Astrocyte (in vitro differentiated cells and primary cell): ENCODE results near the gene TIRAP. TPM values are rescaled to one million over a fixed set of nuclear protein-coding genes. Genes with fewer than 3 reads are reported as not detected.

Experiments
- DNase-seq: peaks from one replicate; pipeline ENCODE4 v3.0.0-alpha.2; 2010; ENCODE audit warnings: low read depth
- FAIRE-seq: peaks from 2 replicates; lab custom pipeline; 2011; peaks lifted over from hg19 to GRCh38; lab: Jason Lieb, UNC
- H2AFZ ChIP-seq: 2 replicates; pipeline ENCODE4 v1.6.0; 2012; ENCODE audit warnings: low read depth, low read length, inconsistent platforms
- H3K27ac ChIP-seq: 2 replicates; pipeline ENCODE4 v1.5.1; 2011; ENCODE audit warnings: low read depth, low read length, inconsistent platforms
- H3K27me3 ChIP-seq: 2 replicates; pipeline ENCODE4 v1.6.0; 2011; ENCODE audit warnings: low read length, inconsistent platforms; ENCODE audit not compliant: insufficient read depth
- H3K36me3 ChIP-seq: 2 replicates; pipeline ENCODE4 v1.5.1; 2011; ENCODE audit warnings: low read length, inconsistent platforms; ENCODE audit not compliant: insufficient read depth
- H3K4me1 ChIP-seq: 2 replicates; pipeline ENCODE4 v1.5.1; 2011; ENCODE audit warnings: low read length, inconsistent platforms; ENCODE audit not compliant: insufficient read depth
- H3K4me2 ChIP-seq: 2 replicates; pipeline ENCODE4 v1.6.0; 2012; ENCODE audit warnings: low read length, inconsistent platforms
- H3K4me3 ChIP-seq: 2 replicates; pipeline ENCODE4 v1.5.1; 2011; ENCODE audit warnings: low read depth, mild to moderate bottlenecking, low read length, inconsistent platforms; ENCODE audit not compliant: insufficient read depth
- H3K79me2 ChIP-seq: 2 replicates; pipeline ENCODE4 v1.6.0; 2012; ENCODE audit warnings: mild to moderate bottlenecking, low read length, inconsistent platforms; ENCODE audit not compliant: insufficient read depth
- H3K9ac ChIP-seq: 2 replicates; pipeline ENCODE4 v1.6.0; 2012; ENCODE audit warnings: mild to moderate bottlenecking, low read length, inconsistent platforms
- H3K9me3 ChIP-seq: 2 replicates; pipeline ENCODE4 v1.5.1; 2012; ENCODE audit warnings: low read depth, mild to moderate bottlenecking, low read length, inconsistent platforms; ENCODE audit not compliant: insufficient read depth
- H4K20me1 ChIP-seq: 2 replicates; pipeline ENCODE4 v1.6.0; 2012; ENCODE audit warnings: low read length, inconsistent platforms; ENCODE audit not compliant: insufficient read depth
- H3K27ac Mint-ChIP-seq: one replicate; pipeline ENCODE4 v1.8.0; 2021; ENCODE audit warnings: mild to moderate bottlenecking, mixed read lengths; ENCODE audit not compliant: unreplicated experiment
- H3K27me3 Mint-ChIP-seq: one replicate; pipeline ENCODE4 v1.8.0; 2021; ENCODE audit warnings: low read depth, mixed read lengths; ENCODE audit not compliant: unreplicated experiment
- H3K36me3 Mint-ChIP-seq: one replicate; pipeline ENCODE4 v1.8.0; 2021; ENCODE audit warnings: low read depth, mixed read lengths; ENCODE audit not compliant: unreplicated experiment
- H3K4me1 Mint-ChIP-seq: one replicate; pipeline ENCODE4 v1.8.0; 2021; ENCODE audit warnings: low read depth, mixed read lengths; ENCODE audit not compliant: unreplicated experiment
- H3K4me3 Mint-ChIP-seq: one replicate; pipeline ENCODE4 v1.8.0; 2021; ENCODE audit warnings: mild to moderate bottlenecking, moderate library complexity, mixed read lengths; ENCODE audit not compliant: unreplicated experiment
- H3K9me3 Mint-ChIP-seq: one replicate; pipeline ENCODE4 v1.8.0; 2021; ENCODE audit warnings: mild to moderate bottlenecking, mixed read lengths; ENCODE audit not compliant: unreplicated experiment
- EZH2 ChIP-seq: IDR thresholded peaks from 2 replicates; pipeline ENCODE4 v1.6.1; 2012; ENCODE audit warnings: mild to moderate bottlenecking, low read length, inconsistent platforms; ENCODE audit not compliant: insufficient read depth
- total RNA-seq: library from RNA; stranded (reverse); gene quantifications from 2 replicates; pipeline ENCODE4 v1.2.1, GENCODE V29; 2021
- TF ChIP-seq, protein P1 (sequence below): IDR thresholded peaks from 2 replicates; pipeline ENCODE4 v1.5.1; 2011; ENCODE audit warnings: low read depth, mild to moderate bottlenecking, inconsistent platforms, low read length, moderate library complexity; ENCODE audit not compliant: insufficient read depth

The TIRAP gene
- total RNA-seq, 1 donor from 2014 or later = 6.6 TPM

DNA sequence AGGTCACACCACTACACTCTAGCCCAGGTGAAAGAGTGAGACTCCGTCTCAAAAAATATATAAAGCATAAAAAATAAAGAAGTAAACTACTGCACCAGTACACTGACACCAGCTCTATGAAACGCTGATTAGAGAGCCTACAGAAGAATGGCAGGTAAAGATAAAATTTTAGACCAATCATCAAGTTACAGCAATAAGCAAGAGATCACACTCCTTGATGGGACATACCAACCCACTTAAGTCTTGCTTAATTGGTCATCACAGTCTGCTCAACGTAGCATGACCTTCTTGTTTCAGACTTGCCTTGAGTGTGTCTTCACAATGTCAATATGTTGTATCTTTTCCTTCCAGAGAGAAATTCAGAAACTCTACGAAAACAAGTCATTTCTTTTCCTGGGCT, 26.7 kb upstream of the TIRAP start:
- peaks cover 8% of the 10 kb centered on the region for H3K4me1 Mint-ChIP-seq
- TF ChIP-seq, protein P1, sequence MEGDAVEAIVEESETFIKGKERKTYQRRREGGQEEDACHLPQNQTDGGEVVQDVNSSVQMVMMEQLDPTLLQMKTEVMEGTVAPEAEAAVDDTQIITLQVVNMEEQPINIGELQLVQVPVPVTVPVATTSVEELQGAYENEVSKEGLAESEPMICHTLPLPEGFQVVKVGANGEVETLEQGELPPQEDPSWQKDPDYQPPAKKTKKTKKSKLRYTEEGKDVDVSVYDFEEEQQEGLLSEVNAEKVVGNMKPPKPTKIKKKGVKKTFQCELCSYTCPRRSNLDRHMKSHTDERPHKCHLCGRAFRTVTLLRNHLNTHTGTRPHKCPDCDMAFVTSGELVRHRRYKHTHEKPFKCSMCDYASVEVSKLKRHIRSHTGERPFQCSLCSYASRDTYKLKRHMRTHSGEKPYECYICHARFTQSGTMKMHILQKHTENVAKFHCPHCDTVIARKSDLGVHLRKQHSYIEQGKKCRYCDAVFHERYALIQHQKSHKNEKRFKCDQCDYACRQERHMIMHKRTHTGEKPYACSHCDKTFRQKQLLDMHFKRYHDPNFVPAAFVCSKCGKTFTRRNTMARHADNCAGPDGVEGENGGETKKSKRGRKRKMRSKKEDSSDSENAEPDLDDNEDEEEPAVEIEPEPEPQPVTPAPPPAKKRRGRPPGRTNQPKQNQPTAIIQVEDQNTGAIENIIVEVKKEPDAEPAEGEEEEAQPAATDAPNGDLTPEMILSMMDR = no peak
- TF ChIP-seq EZH2 = no peak
- no peaks in the 10 kb centered on the region for H3K27me3 Mint-ChIP-seq
- no peak overlapping the region for H2AFZ ChIP-seq
- H3K27ac ChIP-seq = no peak overlapping the region
- H4K20me1 ChIP-seq = peaks cover 42% of the 10 kb centered on the region
- H3K4me1 ChIP-seq = peaks cover 8% of the 10 kb centered on the region
- no peak overlapping the region for H3K4me2 ChIP-seq
- H3K36me3 Mint-ChIP-seq = peaks cover 17% of the 10 kb centered on the region
- no peak overlapping the region for H3K9ac ChIP-seq
- no peak overlapping the region for H3K27ac Mint-ChIP-seq
- H3K4me3 Mint-ChIP-seq = no peak overlapping the region
- no peaks in the 10 kb centered on the region for H3K9me3 ChIP-seq
- no peaks in the 10 kb centered on the region for H3K9me3 Mint-ChIP-seq
- H3K4me3 ChIP-seq = no peak overlapping the region
- FAIRE-seq = no peak
- no peaks in the 10 kb centered on the region for H3K79me2 ChIP-seq
- peaks cover 28% of the 10 kb centered on the region for H3K36me3 ChIP-seq
- no peak for DNase-seq
- no peaks in the 10 kb centered on the region for H3K27me3 ChIP-seq

GRCh38 chr11:126257144-126257543, 25.7 kb upstream of the TIRAP start:
- no peak for TF ChIP-seq EZH2
- TF ChIP-seq, protein P1 = no peak
- Histone ChIP-seq H3K9ac (no peak overlapping the region), H3K79me2 (no peaks in the 10 kb centered on the region), H3K27me3 (no peaks in the 10 kb centered on the region), H3K27ac (no peak overlapping the region), H2AFZ (no peak overlapping the region), H3K4me1 (peaks cover 8% of the 10 kb centered on the region), H3K36me3 (peaks cover 30% of the 10 kb centered on the region), H3K9me3 (no peaks in the 10 kb centered on the region), H3K4me3 (no peak overlapping the region), H4K20me1 (peaks cover 45% of the 10 kb centered on the region), H3K4me2 (no peak overlapping the region)
- Mint-ChIP-seq H3K4me3 (no peak overlapping the region), H3K27me3 (no peaks in the 10 kb centered on the region), H3K4me1 (peaks cover 8% of the 10 kb centered on the region), H3K27ac (no peak overlapping the region), H3K9me3 (no peaks in the 10 kb centered on the region), H3K36me3 (peaks cover 17% of the 10 kb centered on the region)
- no peak for DNase-seq
- no peak for FAIRE-seq

- Histone ChIP-seq H2AFZ (no peak overlapping the region), H4K20me1 (peaks cover 48% of the 10 kb centered on the region), H3K4me2 (peak overlapping the region; percentile 16), H3K4me1 (peaks cover 8% of the 10 kb centered on the region), H3K36me3 (peaks cover 34% of the 10 kb centered on the region), H3K9ac (no peak overlapping the region), H3K4me3 (no peak overlapping the region), H3K79me2 (no peaks in the 10 kb centered on the region), H3K27me3 (no peaks in the 10 kb centered on the region), H3K27ac (no peak overlapping the region), H3K9me3 (no peaks in the 10 kb centered on the region)
- Mint-ChIP-seq H3K9me3 (no peaks in the 10 kb centered on the region), H3K27me3 (no peaks in the 10 kb centered on the region), H3K4me3 (no peak overlapping the region), H3K4me1 (peaks cover 8% of the 10 kb centered on the region), H3K36me3 (peaks cover 17% of the 10 kb centered on the region), H3K27ac (no peak overlapping the region)
- DNase-seq = peak; percentile 70
- no peak for TF ChIP-seq EZH2
- TF ChIP-seq, protein P1 = no peak
- FAIRE-seq = no peak
These were observed 25.1 kb upstream of the TIRAP start for GRCh38 chr11:126257764-126258163.
